A673 (cell line): Measurements from ENCODE around the gene SSBP2.

Experiments used
- EZH2 ChIP-seq: fragments of 200-600 bp; sonication (generic); IDR thresholded peaks from 2 replicates; pipeline ENCODE4 v1.6.1; 2017; ENCODE audit warnings: borderline replicate concordance, low read depth, mild to moderate bottlenecking, mixed read lengths, antibody characterized with exemption, low read length; ENCODE audit not compliant: poor library complexity, severe bottlenecking
- TF ChIP-seq, protein P1 (sequence below): fragments of 300-800, 200-600 bp; sonication (generic); conservative IDR thresholded peaks from 2 replicates; pipeline ENCODE4 v1.5.1; 2017; ENCODE audit warnings: low read depth, mild to moderate bottlenecking, antibody characterized with exemption, low read length, moderate library complexity, mixed read lengths

DNA sequence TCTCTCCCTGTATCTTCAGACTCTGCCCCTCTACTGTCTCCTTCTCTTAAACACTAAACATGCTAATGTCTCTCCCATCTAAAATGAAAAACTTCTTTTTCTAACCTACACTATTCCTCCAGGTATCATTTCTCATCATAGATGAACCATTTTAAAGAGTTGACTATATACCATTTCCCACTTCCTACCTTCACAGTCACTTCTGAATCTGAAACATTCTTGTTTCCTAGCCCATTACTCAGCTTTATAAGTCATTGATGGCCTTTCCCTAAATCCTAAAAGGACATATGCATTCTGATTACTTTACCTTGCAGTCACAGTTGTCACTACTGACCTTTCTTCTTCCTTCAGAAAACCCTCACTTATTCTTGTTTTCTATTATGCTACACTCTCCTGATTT lies 118.2 kb downstream of the SSBP2 start:
- TF ChIP-seq, protein P1, sequence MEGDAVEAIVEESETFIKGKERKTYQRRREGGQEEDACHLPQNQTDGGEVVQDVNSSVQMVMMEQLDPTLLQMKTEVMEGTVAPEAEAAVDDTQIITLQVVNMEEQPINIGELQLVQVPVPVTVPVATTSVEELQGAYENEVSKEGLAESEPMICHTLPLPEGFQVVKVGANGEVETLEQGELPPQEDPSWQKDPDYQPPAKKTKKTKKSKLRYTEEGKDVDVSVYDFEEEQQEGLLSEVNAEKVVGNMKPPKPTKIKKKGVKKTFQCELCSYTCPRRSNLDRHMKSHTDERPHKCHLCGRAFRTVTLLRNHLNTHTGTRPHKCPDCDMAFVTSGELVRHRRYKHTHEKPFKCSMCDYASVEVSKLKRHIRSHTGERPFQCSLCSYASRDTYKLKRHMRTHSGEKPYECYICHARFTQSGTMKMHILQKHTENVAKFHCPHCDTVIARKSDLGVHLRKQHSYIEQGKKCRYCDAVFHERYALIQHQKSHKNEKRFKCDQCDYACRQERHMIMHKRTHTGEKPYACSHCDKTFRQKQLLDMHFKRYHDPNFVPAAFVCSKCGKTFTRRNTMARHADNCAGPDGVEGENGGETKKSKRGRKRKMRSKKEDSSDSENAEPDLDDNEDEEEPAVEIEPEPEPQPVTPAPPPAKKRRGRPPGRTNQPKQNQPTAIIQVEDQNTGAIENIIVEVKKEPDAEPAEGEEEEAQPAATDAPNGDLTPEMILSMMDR: no peak
- no peak for TF ChIP-seq EZH2
